GM18517 (cell line): ENCODE data around the gene RUSC1.

Experiments used
- ATAC-seq: cut with Tn5 transposase; IDR thresholded peaks from one replicate; pipeline ENCODE4 v1.9.1; 2021; ENCODE audit warnings: mild to moderate bottlenecking, moderate library complexity; ENCODE audit not compliant: unreplicated experiment

Gene RUSC1

GRCh38 chr1:155295183-155295941 lies 25.3 kb upstream of the RUSC1 start:
- no peak for ATAC-seq

GRCh38 chr1:155295942-155296267 lies 24.8 kb upstream of the RUSC1 start:
- ATAC-seq: no peak

- ATAC-seq: no peak
These were observed 24.0 kb upstream of the RUSC1 start for GRCh38 chr1:155296661-155297060.

- no peak for ATAC-seq
These were observed 23.3 kb upstream of the RUSC1 start for GRCh38 chr1:155297384-155297783.

- ATAC-seq: no peak
These were observed 20.7 kb upstream of the RUSC1 start for GRCh38 chr1:155300024-155300423.

GRCh38 chr1:155300553-155301329 lies 20.0 kb upstream of the RUSC1 start:
- no peak for ATAC-seq

- no peak for ATAC-seq
These were observed 19.3 kb upstream of the RUSC1 start, which contains the start of gene PKLR for GRCh38 chr1:155301342-155301841. TSS of gene PKLR (minus strand) at chr1:155301438. CDS start at chr1:155301395, 43 bp downstream.

- no peak for ATAC-seq
These were observed 16.1 kb upstream of the RUSC1 start for GRCh38 chr1:155304558-155305063.

- ATAC-seq: no peak
These were observed 14.8 kb upstream of the RUSC1 start for GRCh38 chr1:155305881-155306391.

GRCh38 chr1:155307247-155307740 lies 13.4 kb upstream of the RUSC1 start:
- no peak for ATAC-seq

GRCh38 chr1:155308493-155309422 lies 11.9 kb upstream of the RUSC1 start, which contains the start of gene FDPS:
TSS of gene FDPS (plus strand) at chr1:155308866. CDS start at chr1:155309790, 924 bp downstream.
- peak; percentile 91 for ATAC-seq

- ATAC-seq: no peak
These were observed 11.2 kb upstream of the RUSC1 start for GRCh38 chr1:155309423-155310021.

GRCh38 chr1:155313261-155313660 lies 7.4 kb upstream of the RUSC1 start:
- ATAC-seq: no peak

GRCh38 chr1:155316922-155317321 lies 3.8 kb upstream of the RUSC1 start:
- no peak for ATAC-seq

GRCh38 chr1:155318082-155318481 lies 2.6 kb upstream of the RUSC1 start:
- no peak for ATAC-seq

GRCh38 chr1:155319536-155319935 lies 1.2 kb upstream of the RUSC1 start:
- ATAC-seq: no peak

- ATAC-seq: no peak
These were observed 442 bp upstream of the RUSC1 start for GRCh38 chr1:155320252-155320651.

GRCh38 chr1:155321639-155322503 lies 1.2 kb downstream of the RUSC1 start:
- ATAC-seq: no peak

GRCh38 chr1:155322571-155322952 lies 1.9 kb downstream of the RUSC1 start:
- ATAC-seq: no peak
